Stomach (tissue), 4 donors: ENCODE data around the gene CUL4A.

Experiments
- EP300 ChIP-seq: sonication (generic); formaldehyde crosslinking; IDR thresholded peaks from one replicate; pipeline ENCODE4 v1.6.1; 2017; ENCODE audit warnings: antibody characterized with exemption
- POLR2A ChIP-seq, 4 donors: fragments of 450-650 bp; IDR thresholded peaks; one replicate each; pipeline ENCODE4 v1.6.1; 2016; ENCODE audit warnings: antibody characterized with exemption in 4 of 4, control low read depth in 2 of 4, mild to moderate bottlenecking in 1 of 4, moderate library complexity in 1 of 4
- POLR2AphosphoS5 ChIP-seq, 3 donors: sonication (generic); formaldehyde crosslinking; IDR thresholded peaks; one replicate each; pipeline ENCODE4 v1.6.1; 2016; ENCODE audit warnings: antibody characterized with exemption in 3 of 3
- TF ChIP-seq, protein P1 (sequence below), 7 experiments: fragments of 450-650 bp in 4 of 7; fragments of 200-600 bp in 3 of 7; sonication (generic) in 3 of 7; IDR thresholded peaks; one replicate each; pipeline ENCODE4 v1.5.1; 2016 to 2019; ENCODE audit warnings: antibody characterized with exemption in 7 of 7, control low read depth in 2 of 7, mild to moderate bottlenecking in 1 of 7

DNA sequence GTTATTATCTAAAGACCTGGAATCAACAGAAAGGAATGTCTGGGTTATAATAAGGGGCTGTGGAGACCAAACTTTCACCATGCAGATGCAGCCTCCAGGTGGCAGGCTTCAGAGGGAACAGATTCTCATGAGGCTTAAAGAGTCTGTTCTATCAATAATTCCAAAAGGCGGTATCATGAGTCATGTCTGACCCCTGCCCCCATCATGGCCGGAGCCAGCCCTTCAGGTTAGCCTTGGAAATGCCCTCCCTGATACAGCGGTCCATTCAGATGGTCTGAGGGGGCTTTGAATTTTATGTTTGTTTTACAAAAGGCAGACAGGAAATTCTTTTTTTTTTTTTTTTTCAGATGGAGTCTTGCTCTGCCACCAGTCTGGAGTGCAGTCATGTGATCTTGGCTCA, 66.0 kb downstream of the CUL4A start:
- TF ChIP-seq EP300 (no peak), POLR2AphosphoS5 (IDR thresholded peaks at IDR 0.05) (peak in 1 of 3 donors; percentile 42), POLR2A (IDR thresholded peaks at IDR 0.05) (no peak)
- TF ChIP-seq, protein P1, sequence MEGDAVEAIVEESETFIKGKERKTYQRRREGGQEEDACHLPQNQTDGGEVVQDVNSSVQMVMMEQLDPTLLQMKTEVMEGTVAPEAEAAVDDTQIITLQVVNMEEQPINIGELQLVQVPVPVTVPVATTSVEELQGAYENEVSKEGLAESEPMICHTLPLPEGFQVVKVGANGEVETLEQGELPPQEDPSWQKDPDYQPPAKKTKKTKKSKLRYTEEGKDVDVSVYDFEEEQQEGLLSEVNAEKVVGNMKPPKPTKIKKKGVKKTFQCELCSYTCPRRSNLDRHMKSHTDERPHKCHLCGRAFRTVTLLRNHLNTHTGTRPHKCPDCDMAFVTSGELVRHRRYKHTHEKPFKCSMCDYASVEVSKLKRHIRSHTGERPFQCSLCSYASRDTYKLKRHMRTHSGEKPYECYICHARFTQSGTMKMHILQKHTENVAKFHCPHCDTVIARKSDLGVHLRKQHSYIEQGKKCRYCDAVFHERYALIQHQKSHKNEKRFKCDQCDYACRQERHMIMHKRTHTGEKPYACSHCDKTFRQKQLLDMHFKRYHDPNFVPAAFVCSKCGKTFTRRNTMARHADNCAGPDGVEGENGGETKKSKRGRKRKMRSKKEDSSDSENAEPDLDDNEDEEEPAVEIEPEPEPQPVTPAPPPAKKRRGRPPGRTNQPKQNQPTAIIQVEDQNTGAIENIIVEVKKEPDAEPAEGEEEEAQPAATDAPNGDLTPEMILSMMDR (IDR thresholded peaks at IDR 0.05) = peak in 4 of 7 experiments; percentile 36 to 58 (median 42)
